D721Med (cell line): ENCODE results near the gene VTA1.

Source experiments
- DNase-seq: peaks from one replicate; pipeline ENCODE4 v3.0.0; 2011; ENCODE audit warnings: low spot score; ENCODE audit not compliant: insufficient read length
- FAIRE-seq: peaks from 2 replicates; lab custom pipeline; 2011; peaks lifted over from hg19 to GRCh38; lab: Jason Lieb, UNC
- CTCF ChIP-seq: IDR thresholded peaks from 2 replicates; pipeline ENCODE4 v1.5.1; 2012; ENCODE audit warnings: mild to moderate bottlenecking, control low read depth; ENCODE audit not compliant: insufficient read depth; ENCODE audit errors: missing control alignments

Gene VTA1

GRCh38 chr6:142200846-142201628 lies 54.0 kb downstream of the VTA1 start:
- FAIRE-seq (no peak), DNase-seq (no peak)
- TF ChIP-seq CTCF = no peak

- TF ChIP-seq CTCF = peak; percentile 50
- DNase-seq (no peak), FAIRE-seq (no peak)
These were observed 60.3 kb downstream of the VTA1 start for GRCh38 chr6:142207265-142207877.

- FAIRE-seq = no peak
These were observed 63.5 kb downstream of the VTA1 start for GRCh38 chr6:142210606-142211005.

GRCh38 chr6:142213402-142213801 lies 66.3 kb downstream of the VTA1 start:
- no peak for DNase-seq
- no peak for FAIRE-seq
- no peak for TF ChIP-seq CTCF

More at GRCh38 chr6:142210606-142211005, 63.5 kb downstream of the VTA1 start:
- no peak for TF ChIP-seq CTCF
- DNase-seq = no peak

GRCh38 chr6:142218446-142218845 lies 71.4 kb downstream of the VTA1 start:
- FAIRE-seq = no peak
- TF ChIP-seq CTCF = no peak

GRCh38 chr6:142222022-142222421 lies 75.0 kb downstream of the VTA1 start:
- no peak for TF ChIP-seq CTCF
- DNase-seq (no peak), FAIRE-seq (no peak)

More at GRCh38 chr6:142218446-142218845, 71.4 kb downstream of the VTA1 start:
- DNase-seq = no peak

GRCh38 chr6:142223938-142224337 lies 76.9 kb downstream of the VTA1 start:
- FAIRE-seq = no peak
- no peak for DNase-seq
- no peak for TF ChIP-seq CTCF
